Pulmonary artery endothelial cell (primary cell): ENCODE data around the gene HMCN2. TPM values are rescaled to one million over a fixed set of nuclear protein-coding genes. Genes with fewer than 3 reads are reported as not detected.

Source experiments
- DNase-seq: peaks from one replicate; pipeline ENCODE4 v3.0.0-alpha.2; 2011; ENCODE audit warnings: low read depth, low spot score
- total RNA-seq: library from RNA; depleted of rRNA; stranded (reverse); fragments of >200 nt; gene quantifications from 2 replicates; pipeline ENCODE4 v1.2.3, GENCODE V29; 2014

The HMCN2 gene
- total RNA-seq, 1 donor from 2014 or later, result under 0.01 TPM

GRCh38 chr9:130463763-130464745 is 198.5 kb downstream of the HMCN2 start:
- DNase-seq, result no peak

- no peak for DNase-seq
Observed at GRCh38 chr9:130465383-130466096, 200.0 kb downstream of the HMCN2 start.

- DNase-seq, result no peak
Observed at GRCh38 chr9:130466537-130467217, 201.1 kb downstream of the HMCN2 start.

- no peak for DNase-seq
Observed at GRCh38 chr9:130467316-130467715, 201.8 kb downstream of the HMCN2 start.

GRCh38 chr9:130468566-130468965 is 203.0 kb downstream of the HMCN2 start:
- no peak for DNase-seq

GRCh38 chr9:130470269-130470668 is 204.7 kb downstream of the HMCN2 start:
- no peak for DNase-seq

- DNase-seq, result no peak
Observed at GRCh38 chr9:130470950-130471349, 205.4 kb downstream of the HMCN2 start.

- DNase-seq, result no peak
Observed at GRCh38 chr9:130471411-130472183, 206.0 kb downstream of the HMCN2 start.

GRCh38 chr9:130472184-130472705 is 206.7 kb downstream of the HMCN2 start:
- no peak for DNase-seq

GRCh38 chr9:130473009-130473408 is 207.4 kb downstream of the HMCN2 start:
- DNase-seq, result no peak

- no peak for DNase-seq
Observed at GRCh38 chr9:130473566-130473965, 208.0 kb downstream of the HMCN2 start.

- DNase-seq, result no peak
Observed at GRCh38 chr9:130474106-130474505, 208.5 kb downstream of the HMCN2 start.

GRCh38 chr9:130476151-130476730 is 210.7 kb downstream of the HMCN2 start:
- no peak for DNase-seq

GRCh38 chr9:130477564-130477963 is 212.0 kb downstream of the HMCN2 start:
- no peak for DNase-seq

GRCh38 chr9:130478152-130478551 is 212.6 kb downstream of the HMCN2 start:
- no peak for DNase-seq

- no peak for DNase-seq
Observed at GRCh38 chr9:130478736-130479575, 213.4 kb downstream of the HMCN2 start.

GRCh38 chr9:130479587-130479986 is 214.0 kb downstream of the HMCN2 start:
- DNase-seq, result no peak

- DNase-seq, result no peak
Observed at GRCh38 chr9:130480673-130481072, 215.1 kb downstream of the HMCN2 start.

- DNase-seq, result no peak
Observed at GRCh38 chr9:130482463-130482862, 216.9 kb downstream of the HMCN2 start.
